Mucosa of descending colon (tissue), 3 donors: ENCODE measurements around the gene GMDS. TPM values are rescaled to one million over a fixed set of nuclear protein-coding genes. Genes with fewer than 3 reads are reported as not detected.

Experiments used
- ATAC-seq: fragments of 200-7000 bp; cut with Tn5 transposase; one replicate; pipeline ENCODE4 v1.9.1; 2020; ENCODE audit warnings: mild to moderate bottlenecking, moderate library complexity
- DNase-seq, 3 donors: peaks; one replicate each; pipeline ENCODE4 v3.0.0-alpha.2; 2020
- H3K36me3 ChIP-seq: fragments of 200-600 bp; one replicate; pipeline ENCODE4 v1.8.0; 2021; ENCODE audit warnings: low read depth, mild to moderate bottlenecking
- H3K4me1 ChIP-seq: fragments of 200-600 bp; one replicate; pipeline ENCODE4 v1.8.0; 2021; ENCODE audit warnings: low read depth, mild to moderate bottlenecking
- H3K4me3 ChIP-seq: fragments of 200-600 bp; one replicate; pipeline ENCODE4 v1.8.0; 2021; ENCODE audit warnings: mild to moderate bottlenecking
- H3K9me3 ChIP-seq: fragments of 200-600 bp; one replicate; pipeline ENCODE4 v1.8.0; 2021; ENCODE audit warnings: mild to moderate bottlenecking
- intact Hi-C, 2 donors: fragments of 100-400 bp; cut with DNase I in 1 of 2; cut with micrococcal nuclease in 1 of 2; formaldehyde crosslinking; loops; one replicate each; pipeline versions ENCODE4 v1.11.0 to v1.11.1; 2022; cut with DNase I, micrococcal nuclease
- total RNA-seq, 3 donors: library from RNA; stranded (reverse); fragmentation: NEBNext Ultra II Directional in 2 of 3; extraction: Animal tissue kit (Norgen Biotek cat#: 25700) in 2 of 3; gene quantifications; one replicate each; pipeline versions ENCODE4 v1.2.1 to v1.2.4, GENCODE V29; 2021 to 2023
- TF ChIP-seq, protein P1 (sequence below): fragments of 200-600 bp; IDR thresholded peaks from one replicate; pipeline ENCODE4 v1.8.0; 2022; ENCODE audit warnings: antibody characterized with exemption, mild to moderate bottlenecking
- donor health status: DM: no; HTN: no; CAD: no; lungs with moderate emphysema.
- donor health status: DM: no; HTN: no; CAD: no.
- donor health status: DM: no; HTN: yes; CAD: no.

The GMDS gene
- total RNA-seq, 3 donors from 2014 or later: 68.0 to 228 (median 135) TPM

DNA sequence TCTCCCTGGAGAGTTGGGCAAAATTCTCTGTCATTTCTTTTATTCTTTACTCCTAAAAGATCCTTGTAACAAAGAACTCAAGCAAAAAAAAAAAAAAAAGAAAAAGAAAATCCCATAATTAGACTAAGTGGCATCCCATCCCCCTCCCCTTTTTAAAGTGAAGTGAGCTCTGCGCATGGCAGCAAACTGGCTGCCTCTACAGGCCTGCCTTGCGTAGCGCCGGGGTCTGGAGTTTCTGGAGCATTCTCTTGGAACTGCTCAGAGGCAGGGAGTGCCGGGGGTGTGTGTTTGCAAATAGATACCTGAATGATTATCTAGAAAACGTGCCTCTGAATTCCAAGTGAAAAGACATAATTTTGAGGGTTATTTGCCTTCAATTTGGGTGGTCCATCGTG is 587.6 kb downstream of the GMDS start:
- ATAC-seq (no peak), DNase-seq (no peak)
- Histone ChIP-seq H3K9me3 (no peaks in the 10 kb centered on the region), H3K36me3 (no peaks in the 10 kb centered on the region), H3K4me1 (no peaks in the 10 kb centered on the region), H3K4me3 (no peak overlapping the region)
- intact Hi-C loops: no loop called here
- TF ChIP-seq, protein P1, sequence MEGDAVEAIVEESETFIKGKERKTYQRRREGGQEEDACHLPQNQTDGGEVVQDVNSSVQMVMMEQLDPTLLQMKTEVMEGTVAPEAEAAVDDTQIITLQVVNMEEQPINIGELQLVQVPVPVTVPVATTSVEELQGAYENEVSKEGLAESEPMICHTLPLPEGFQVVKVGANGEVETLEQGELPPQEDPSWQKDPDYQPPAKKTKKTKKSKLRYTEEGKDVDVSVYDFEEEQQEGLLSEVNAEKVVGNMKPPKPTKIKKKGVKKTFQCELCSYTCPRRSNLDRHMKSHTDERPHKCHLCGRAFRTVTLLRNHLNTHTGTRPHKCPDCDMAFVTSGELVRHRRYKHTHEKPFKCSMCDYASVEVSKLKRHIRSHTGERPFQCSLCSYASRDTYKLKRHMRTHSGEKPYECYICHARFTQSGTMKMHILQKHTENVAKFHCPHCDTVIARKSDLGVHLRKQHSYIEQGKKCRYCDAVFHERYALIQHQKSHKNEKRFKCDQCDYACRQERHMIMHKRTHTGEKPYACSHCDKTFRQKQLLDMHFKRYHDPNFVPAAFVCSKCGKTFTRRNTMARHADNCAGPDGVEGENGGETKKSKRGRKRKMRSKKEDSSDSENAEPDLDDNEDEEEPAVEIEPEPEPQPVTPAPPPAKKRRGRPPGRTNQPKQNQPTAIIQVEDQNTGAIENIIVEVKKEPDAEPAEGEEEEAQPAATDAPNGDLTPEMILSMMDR: no peak

DNA sequence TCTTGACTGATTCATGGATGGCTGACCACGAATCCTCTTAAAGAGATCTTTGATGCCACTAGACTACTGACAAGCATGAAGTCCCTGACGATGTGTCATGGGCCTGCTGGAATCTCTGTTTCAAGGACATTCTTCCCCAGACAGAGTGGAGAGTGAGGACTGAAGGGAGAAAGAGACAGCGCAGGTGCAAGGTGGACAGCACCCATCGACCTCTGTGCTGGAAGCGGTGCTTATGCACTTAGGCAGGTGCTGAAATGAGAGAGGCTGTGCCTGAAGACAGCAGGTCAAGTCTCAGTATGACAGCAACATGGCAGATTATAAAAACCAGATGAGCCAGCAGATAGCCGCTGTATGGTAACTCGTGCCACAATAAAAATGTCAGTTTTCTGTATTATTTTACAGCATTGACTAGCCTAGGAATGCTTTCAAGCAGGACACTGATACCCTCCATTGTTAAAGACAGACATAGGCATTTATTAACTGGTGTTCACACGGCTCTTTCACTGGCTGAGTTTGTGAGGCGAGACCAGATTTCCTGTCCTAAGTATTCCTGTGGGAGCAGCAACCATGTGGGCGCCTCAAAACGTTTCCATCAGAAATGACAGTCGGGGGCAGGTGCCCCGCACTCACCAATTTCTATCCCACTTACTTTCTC is 588.2 kb downstream of the GMDS start:
- intact Hi-C loops: no loop called here
- TF ChIP-seq, protein P1: no peak
- H3K9me3 ChIP-seq: no peaks in the 10 kb centered on the region
- ATAC-seq (no peak), DNase-seq (no peak)
- H3K36me3 ChIP-seq: no peaks in the 10 kb centered on the region
- H3K4me3 ChIP-seq: no peak overlapping the region
- no peaks in the 10 kb centered on the region for H3K4me1 ChIP-seq

DNA sequence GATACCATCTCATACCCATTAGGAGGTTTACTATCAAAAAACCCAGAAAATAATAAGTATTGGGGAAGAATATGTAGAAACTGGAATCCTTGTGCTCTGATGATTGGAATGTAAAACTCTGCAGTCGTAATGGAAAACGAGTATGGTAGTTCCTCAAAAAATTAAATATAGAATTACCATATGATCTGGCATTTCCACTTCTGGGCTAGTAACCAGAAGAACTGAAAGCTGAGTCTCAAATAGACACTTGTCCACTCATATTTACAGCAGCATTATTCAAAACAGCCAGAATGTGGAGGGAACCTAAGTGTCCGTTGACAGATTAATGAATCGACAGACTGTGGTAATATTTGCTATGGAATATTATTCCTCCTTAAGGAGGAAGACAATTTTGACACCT is 591.4 kb downstream of the GMDS start:
- H3K4me1 ChIP-seq: no peaks in the 10 kb centered on the region
- H3K36me3 ChIP-seq: no peaks in the 10 kb centered on the region
- intact Hi-C loops: no loop called here
- DNase-seq (no peak), ATAC-seq (no peak)
- H3K4me3 ChIP-seq: no peak overlapping the region
- H3K9me3 ChIP-seq: no peaks in the 10 kb centered on the region
- TF ChIP-seq, protein P1: no peak

DNA sequence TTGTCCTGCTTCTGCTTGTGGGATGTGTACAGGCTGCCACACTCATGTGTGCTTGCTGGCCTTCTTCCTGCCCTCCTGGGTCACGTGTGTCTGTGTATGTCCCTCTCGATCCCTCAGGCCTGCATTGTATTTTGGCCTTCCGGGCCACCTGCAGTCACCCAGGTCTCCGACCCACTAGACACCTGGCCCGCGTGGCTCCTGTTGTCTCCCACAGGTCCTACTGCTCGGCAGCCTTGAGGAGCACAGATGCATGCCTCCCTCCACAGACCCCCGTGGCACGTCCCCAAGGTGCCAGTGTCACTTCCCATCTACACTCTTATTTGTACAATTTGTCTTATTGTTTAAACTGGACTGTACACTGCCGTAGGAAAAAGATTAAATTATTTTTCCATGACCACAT is 592.6 kb downstream of the GMDS start:
- intact Hi-C loops: no loop called here
- Histone ChIP-seq H3K36me3 (no peaks in the 10 kb centered on the region), H3K4me1 (no peaks in the 10 kb centered on the region), H3K4me3 (no peak overlapping the region), H3K9me3 (no peaks in the 10 kb centered on the region)
- no peak for ATAC-seq
- TF ChIP-seq, protein P1: no peak
- no peak for DNase-seq

DNA sequence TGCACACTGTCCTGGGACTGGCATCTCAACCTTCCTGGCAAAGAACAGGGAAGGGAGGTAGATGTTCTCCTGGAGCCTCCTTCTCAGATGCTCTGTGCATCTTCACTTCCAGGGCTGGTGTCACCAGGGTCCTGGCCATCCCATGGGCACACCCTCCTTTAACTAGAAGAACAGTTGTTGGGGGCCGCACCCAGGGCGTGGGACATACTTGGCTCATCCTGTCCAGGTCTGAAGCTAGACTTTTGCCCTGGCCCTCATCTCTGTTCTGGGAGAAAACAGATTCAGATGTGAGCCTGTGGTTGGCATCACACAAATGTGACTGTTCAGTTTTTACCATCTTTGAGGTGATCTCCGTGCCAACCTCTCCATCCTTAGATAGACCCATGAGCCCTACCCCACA is 594.0 kb downstream of the GMDS start:
- H3K9me3 ChIP-seq: no peaks in the 10 kb centered on the region
- H3K36me3 ChIP-seq: no peaks in the 10 kb centered on the region
- TF ChIP-seq, protein P1: no peak
- DNase-seq (no peak), ATAC-seq (peak; percentile 17)
- no peaks in the 10 kb centered on the region for H3K4me1 ChIP-seq
- intact Hi-C loops: no loop called here
- H3K4me3 ChIP-seq: no peak overlapping the region
